K562 (cell line): Measurements from ENCODE around the gene TMC4. TPM values are rescaled to one million over a fixed set of nuclear protein-coding genes. Genes with fewer than 3 reads are reported as not detected.
A peak's percentile ranks its signal among the peaks of the same experiment; 100 is the strongest.

Experiments used
- ELF1 ChIP-seq: fragments of 200-800 bp; sonication (Bioruptor generic); IDR thresholded peaks from 2 replicates; pipeline ENCODE4 v1.6.1; 2016; ENCODE audit warnings: missing genetic modification characterization, missing compliant biosample characterization
- ETS1 ChIP-seq: conservative IDR thresholded peaks from 2 replicates; pipeline ENCODE4 v1.6.1; 2011; ENCODE audit warnings: low read depth, mild to moderate bottlenecking, low read length; ENCODE audit not compliant: control insufficient read depth
- FOXK2 ChIP-seq, 2 experiments: fragments of 450-650 bp; IDR thresholded peaks in 1 of 2; conservative IDR thresholded peaks in 1 of 2; 2 replicates each; pipeline ENCODE4 v1.6.1; 2016; ENCODE audit warnings: low read depth in 2 of 2, mild to moderate bottlenecking in 1 of 2
- GTF2F1 ChIP-seq: IDR thresholded peaks from 2 replicates; pipeline ENCODE4 v1.6.1; 2011; ENCODE audit warnings: low read depth, low read length, improper control_type of control experiment
- HNRNPLL ChIP-seq: fragments of 200-400 bp; formaldehyde crosslinking; IDR thresholded peaks from 2 replicates; pipeline ENCODE4 v1.6.1; 2017; ENCODE audit warnings: low read length, low read depth, mild to moderate bottlenecking; ENCODE audit not compliant: poor library complexity, severe bottlenecking
- MCM5 ChIP-seq: fragments of 450-650 bp; IDR thresholded peaks from 2 replicates; pipeline ENCODE4 v1.6.1; 2016; ENCODE audit warnings: low read depth
- NCOA4 ChIP-seq: fragments of 450-650 bp; IDR thresholded peaks from 2 replicates; pipeline ENCODE4 v1.6.1; 2018; ENCODE audit warnings: mild to moderate bottlenecking; ENCODE audit not compliant: partially characterized antibody
- NCOR1 ChIP-seq: fragments of 450-650 bp; IDR thresholded peaks from 2 replicates; pipeline ENCODE4 v1.6.1; 2016; ENCODE audit warnings: mild to moderate bottlenecking, moderate library complexity
- NONO ChIP-seq, 2 experiments: fragments of 200-400 bp in 1 of 2; fragments of 450-650 bp in 1 of 2; formaldehyde crosslinking in 1 of 2; IDR thresholded peaks; 2 replicates each; pipeline ENCODE4 v1.6.1; 2017; ENCODE audit warnings: low read depth in 2 of 2, mild to moderate bottlenecking in 2 of 2, moderate library complexity in 2 of 2, low read length in 1 of 2
- RBM22 ChIP-seq: fragments of 200-400 bp; formaldehyde crosslinking; IDR thresholded peaks from 2 replicates; pipeline ENCODE4 v1.6.1; 2018; ENCODE audit warnings: low read length, low read depth; ENCODE audit not compliant: poor library complexity, severe bottlenecking
- SAFB ChIP-seq: fragments of 200-400 bp; formaldehyde crosslinking; IDR thresholded peaks from 2 replicates; pipeline ENCODE4 v1.6.1; 2017; ENCODE audit warnings: low read depth, low read length, borderline replicate concordance
- TARDBP ChIP-seq: fragments of 450-650 bp; IDR thresholded peaks from 2 replicates; pipeline ENCODE4 v1.6.1; 2016
- XRCC3 ChIP-seq: fragments of 450-650 bp; IDR thresholded peaks from 2 replicates; pipeline ENCODE4 v1.6.1; 2017; ENCODE audit warnings: mild to moderate bottlenecking, moderate library complexity
- ZBTB26 ChIP-seq: fragments of 450-650 bp; formaldehyde crosslinking; IDR thresholded peaks from 2 replicates; pipeline ENCODE4 v1.4.0; 2022; ENCODE audit warnings: missing genetic modification characterization
- ZBTB7A ChIP-seq: IDR thresholded peaks from 2 replicates; pipeline ENCODE4 v1.6.1; 2011; ENCODE audit warnings: low read depth, mild to moderate bottlenecking, low read length, moderate library complexity, borderline replicate concordance; ENCODE audit not compliant: control insufficient read depth
- ZNF24 ChIP-seq: fragments of 450-650 bp; IDR thresholded peaks from 2 replicates; pipeline ENCODE4 v1.6.1; 2016
- ZNF280B ChIP-seq: fragments of 250-450 bp; sonication (Bioruptor Pico); IDR thresholded peaks from 2 replicates; pipeline ENCODE4 v1.5.1; 2021; ENCODE audit warnings: mild to moderate bottlenecking
- ZNF395 ChIP-seq: fragments of 200-800 bp; sonication (Bioruptor generic); IDR thresholded peaks from 2 replicates; pipeline ENCODE4 v1.6.1; 2017; ENCODE audit warnings: missing genetic modification characterization, missing compliant biosample characterization
- ZNF583 ChIP-seq: fragments of 250-450 bp; sonication (Bioruptor Pico); IDR thresholded peaks from 2 replicates; pipeline ENCODE4 v1.4.0; 2020
- polyA plus RNA-seq, 8 experiments: library from polyadenylated mRNA; depleted of rRNA in 4 of 8; stranded (reverse) in 5 of 8; unstranded in 3 of 8; fragments of >200 nt; fragmentation: Nextera tagmentation in 2 of 8; fragmentation: Illumina TruSeq in 1 of 8; extraction: Ambion mirVana in 2 of 8; extraction: Trizol in 1 of 8; gene quantifications; 2 replicates each; pipeline versions ENCODE4 v1.2.1 to v1.2.3, GENCODE V29; 2011 to 2014; ENCODE audit warnings: inconsistent platforms in 1 of 8, missing spikeins in 1 of 8
- total RNA-seq, 7 experiments: library from RNA; depleted of rRNA in 6 of 7; stranded (reverse); fragments of >200 nt in 6 of 7; fragmentation: Illumina TruSeq in 2 of 7; extraction: Trizol in 2 of 7; gene quantifications; 2 replicates each; pipeline versions ENCODE4 v1.2.1 to v1.2.3, GENCODE V29; 2011 to 2021; ENCODE audit warnings: low replicate concordance in 1 of 7

The TMC4 gene
- total and polyA plus RNA-seq, 9 of the 15 experiments (the other 6 are each of a cell fraction or from before 2014, with no cell fraction given) = 0.12 to 0.79 (median 0.36) TPM; not detected in 2

GRCh38 chr19:54115109-54116063, 57.6 kb downstream of the TMC4 start, which contains the start of the genes PRPF31 and TFPT (continued):
- TF ChIP-seq ZBTB7A (no peak), ZNF280B (CRISPR knock-in tag) (no peak), NCOA4 (no peak), ELF1 (tag) (peak; percentile 90), NCOR1 (peak; percentile 43; the same call in 1 of the 2 replicates), MCM5 (no peak), GTF2F1 (no peak), XRCC3 (no peak), FOXK2 (conservative IDR thresholded peaks at IDR 0.05 in 1 of 2, IDR thresholded peaks at IDR 0.05 in 1 of 2; ENCODE audit: low read depth in 2 of 2) (peak; percentile 91 to 98), ZNF395 (CRISPR knock-in tag) (peak; percentile 92), ZNF24 (no peak), HNRNPLL (no peak), NONO (IDR thresholded peaks at IDR 0.05; ENCODE audit: low read depth in 2 of 2, low read length in 1 of 2) (peak in 1 of 2 experiments; percentile 54; a peak in 1 of 4 replicates), ETS1 (peak; percentile 98), ZNF583 (CRISPR knock-in tag) (0 out of 2 replicates have a peak, but pooled peaks have one; percentile 38), SAFB (no peak), ZBTB26 (CRISPR knock-in tag) (no peak; the same call in 1 of the 2 replicates), RBM22 (no peak), TARDBP (no peak)
